GM12872 (cell line): ENCODE data around the gene ZNF777.

Experiments
- TF ChIP-seq, protein P1 (sequence below): IDR thresholded peaks from 3 replicates; pipeline ENCODE4 v1.5.1; 2011; ENCODE audit warnings: low read depth, mild to moderate bottlenecking, low read length, moderate library complexity; ENCODE audit not compliant: insufficient read depth

ZNF777 gene

GRCh38 chr7:149397470-149398043, 63.3 kb downstream of the ZNF777 start:
- TF ChIP-seq, protein P1, sequence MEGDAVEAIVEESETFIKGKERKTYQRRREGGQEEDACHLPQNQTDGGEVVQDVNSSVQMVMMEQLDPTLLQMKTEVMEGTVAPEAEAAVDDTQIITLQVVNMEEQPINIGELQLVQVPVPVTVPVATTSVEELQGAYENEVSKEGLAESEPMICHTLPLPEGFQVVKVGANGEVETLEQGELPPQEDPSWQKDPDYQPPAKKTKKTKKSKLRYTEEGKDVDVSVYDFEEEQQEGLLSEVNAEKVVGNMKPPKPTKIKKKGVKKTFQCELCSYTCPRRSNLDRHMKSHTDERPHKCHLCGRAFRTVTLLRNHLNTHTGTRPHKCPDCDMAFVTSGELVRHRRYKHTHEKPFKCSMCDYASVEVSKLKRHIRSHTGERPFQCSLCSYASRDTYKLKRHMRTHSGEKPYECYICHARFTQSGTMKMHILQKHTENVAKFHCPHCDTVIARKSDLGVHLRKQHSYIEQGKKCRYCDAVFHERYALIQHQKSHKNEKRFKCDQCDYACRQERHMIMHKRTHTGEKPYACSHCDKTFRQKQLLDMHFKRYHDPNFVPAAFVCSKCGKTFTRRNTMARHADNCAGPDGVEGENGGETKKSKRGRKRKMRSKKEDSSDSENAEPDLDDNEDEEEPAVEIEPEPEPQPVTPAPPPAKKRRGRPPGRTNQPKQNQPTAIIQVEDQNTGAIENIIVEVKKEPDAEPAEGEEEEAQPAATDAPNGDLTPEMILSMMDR: no peak

- TF ChIP-seq, protein P1: no peak
Observed at GRCh38 chr7:149385195-149385950, 75.5 kb downstream of the ZNF777 start.
